K562 (cell line): ENCODE measurements around the gene EYA2. TPM values are rescaled to one million over a fixed set of nuclear protein-coding genes. Genes with fewer than 3 reads are reported as not detected.

ENCODE experiments used
- ATAC-seq: fragments of 200-7000 bp; cut with Tn5 transposase; 3 replicates; pipeline ENCODE4 v1.9.1; 2020; ENCODE audit warnings: moderate library complexity
- BruUV-seq: library from RNA; stranded (reverse); fragments of 400-500 nt; replicated peaks from 2 replicates; lab custom pipeline; 2021; lab: Mats Ljungman, UMichigan
- CTCF ChIA-PET: fragments of 300-600 bp; formaldehyde crosslinking; extraction: SDS; loops from one replicate; lab custom pipeline; 2021; ENCODE audit warnings: low intra/inter-chr PET ratio; lab: Yijun Ruan, JAX
- POLR2A ChIA-PET: fragments of 300-600, 350-650 bp; sonication (Branson Sonifier 250); formaldehyde crosslinking; extraction: SDS; loops from one replicate; lab custom pipeline; 2021; ENCODE audit warnings: antibody characterized with exemption, inconsistent platforms; lab: Yijun Ruan, JAX
- DNase-seq, 4 experiments: peaks; one replicate each; pipeline versions ENCODE4 v3.0.0 to v3.0.0-alpha.2; 2011 to 2018; ENCODE audit warnings: low spot score in 3 of 4, mixed read lengths in 3 of 4; ENCODE audit errors: extremely low read depth in 1 of 4
- FAIRE-seq: peaks from 2 replicates; lab custom pipeline; 2011; peaks lifted over from hg19 to GRCh38; lab: Jason Lieb, UNC
- H2AFZ ChIP-seq: 2 replicates; pipeline ENCODE4 v1.6.0; 2011; ENCODE audit warnings: low read depth, low read length, control low read depth, inconsistent platforms
- H3K27ac ChIP-seq: fragments of 200-600 bp; 3 replicates; pipeline ENCODE4 v1.8.0; 2011; ENCODE audit warnings: low read depth, mild to moderate bottlenecking, control low read depth, inconsistent platforms, low read length, moderate library complexity, mixed read lengths; ENCODE audit errors: extremely low read depth
- H3K27me3 ChIP-seq, 2 experiments: fragments of 300-600 bp in 1 of 2; 2 replicates in 1 of 2; 3 replicates in 1 of 2; pipeline versions ENCODE4 v1.6.0 to v1.8.0; 2011; ENCODE audit warnings: inconsistent platforms in 2 of 2, low read length in 2 of 2, mild to moderate bottlenecking in 1 of 2, mixed read lengths in 1 of 2, moderate library complexity in 1 of 2; ENCODE audit not compliant: control insufficient read depth in 2 of 2, insufficient read depth in 2 of 2
- H3K36me3 ChIP-seq: fragments of 300-600 bp; 3 replicates; pipeline ENCODE4 v1.8.0; 2011; ENCODE audit warnings: mild to moderate bottlenecking, low read length, inconsistent platforms; ENCODE audit not compliant: control insufficient read depth, insufficient read depth
- H3K4me1 ChIP-seq, 2 experiments: fragments of 200-600 bp in 1 of 2; replicated peaks in 1 of 2; 2 replicates in 1 of 2; 3 replicates in 1 of 2; pipeline versions ENCODE4 v1.5.1 to v1.8.0; 2011; ENCODE audit warnings: inconsistent platforms in 2 of 2, low read length in 2 of 2, mild to moderate bottlenecking in 1 of 2, mixed read lengths in 1 of 2, moderate library complexity in 1 of 2; ENCODE audit not compliant: control insufficient read depth in 2 of 2, insufficient read depth in 2 of 2
- H3K4me2 ChIP-seq: 2 replicates; pipeline ENCODE4 v1.6.1; 2011; ENCODE audit warnings: low read length, control low read depth, inconsistent platforms, mixed read lengths; ENCODE audit not compliant: insufficient read depth
- H3K4me3 ChIP-seq: fragments of 200-600 bp; sonication (generic), shearing (Covaris generic); 2 replicates; pipeline ENCODE4 v1.5.1; 2016; ENCODE audit warnings: control low read depth, inconsistent platforms
- H3K79me2 ChIP-seq: fragments of 200-600 bp; 3 replicates; pipeline ENCODE4 v1.8.0; 2011; ENCODE audit warnings: low read length, inconsistent platforms; ENCODE audit not compliant: control insufficient read depth, insufficient read depth
- H3K9ac ChIP-seq, 2 experiments: 2 replicates each; pipeline versions ENCODE4 v1.6.0 to v1.6.1; 2011; ENCODE audit warnings: low read depth in 2 of 2, low read length in 2 of 2, control low read depth in 1 of 2, inconsistent platforms in 1 of 2, mild to moderate bottlenecking in 1 of 2, mixed read lengths in 1 of 2; ENCODE audit not compliant: insufficient read depth in 1 of 2
- H3K9me1 ChIP-seq: one replicate; pipeline ENCODE4 v1.6.0; 2011; ENCODE audit warnings: inconsistent platforms, mild to moderate bottlenecking, low read length, moderate library complexity; ENCODE audit not compliant: control insufficient read depth, insufficient read depth
- H3K9me3 ChIP-seq: replicated peaks from 2 replicates; pipeline ENCODE4 v1.5.1; 2011; ENCODE audit warnings: low read depth, low read length, inconsistent platforms; ENCODE audit not compliant: control insufficient read depth, insufficient read depth
- H4K20me1 ChIP-seq: replicated peaks from 2 replicates; pipeline ENCODE4 v1.6.1; 2011; ENCODE audit warnings: low read length, inconsistent platforms, mixed read lengths; ENCODE audit not compliant: control insufficient read depth, insufficient read depth
- ASH1L ChIP-seq: fragments of 450-650 bp; IDR thresholded peaks from 2 replicates; pipeline ENCODE4 v1.6.1; 2018; ENCODE audit warnings: borderline replicate concordance, mild to moderate bottlenecking, low read depth; ENCODE audit not compliant: partially characterized antibody
- CREM ChIP-seq: IDR thresholded peaks from 2 replicates; pipeline ENCODE4 v1.6.1; 2014; ENCODE audit warnings: antibody characterized with exemption, low read depth
- FOXJ2 ChIP-seq: fragments of 200-800 bp; sonication (Bioruptor generic); IDR thresholded peaks from 2 replicates; pipeline ENCODE4 v1.6.1; 2016; ENCODE audit warnings: missing genetic modification characterization, missing compliant biosample characterization
- HNRNPUL1 ChIP-seq: fragments of 200-400 bp; formaldehyde crosslinking; IDR thresholded peaks from 2 replicates; pipeline ENCODE4 v1.6.1; 2017; ENCODE audit warnings: low read length
- MCM5 ChIP-seq: fragments of 450-650 bp; IDR thresholded peaks from 2 replicates; pipeline ENCODE4 v1.6.1; 2016; ENCODE audit warnings: low read depth
- PURB ChIP-seq: sonication (generic); formaldehyde crosslinking; IDR thresholded peaks from 2 replicates; pipeline ENCODE4 v1.9.0; 2021; ENCODE audit warnings: low read depth, mild to moderate bottlenecking, missing genetic modification reagents
- RBM14 ChIP-seq: fragments of 200-400 bp; formaldehyde crosslinking; IDR thresholded peaks from 2 replicates; pipeline ENCODE4 v1.6.1; 2018; ENCODE audit warnings: low read depth, mild to moderate bottlenecking, low read length, moderate library complexity, borderline replicate concordance; ENCODE audit not compliant: insufficient read depth
- TAF1 ChIP-seq: IDR thresholded peaks from 2 replicates; pipeline ENCODE4 v1.6.1; 2011; ENCODE audit warnings: mild to moderate bottlenecking, low read length, moderate library complexity; ENCODE audit not compliant: insufficient read depth, control insufficient read depth, severe bottlenecking; ENCODE audit errors: extremely low read depth
- ZC3H4 ChIP-seq: sonication (generic); formaldehyde crosslinking; IDR thresholded peaks from 2 replicates; pipeline ENCODE4 v1.9.0; 2021; ENCODE audit warnings: missing genetic modification reagents, borderline replicate concordance
- WGBS: fragments of 100-300 bp; shearing (Covaris generic); methylation state at CpG from one replicate; pipeline ENCODE4 v1.1.6; 2016; ENCODE audit warnings: low coverage, mixed read lengths; ENCODE audit not compliant: insufficient coverage; ENCODE audit errors: missing lambda C conversion rate; 5-methylcytosine and 5-hydroxymethylcytosine counted together
- in situ Hi-C: fragments of 300-500 bp; cut with MboI; formaldehyde crosslinking; loops from 4 replicates; pipeline ENCODE4 v1.15.0; 2018; ENCODE audit warnings: inconsistent platforms, mixed read lengths
- intact Hi-C: fragments of 100-400 bp; cut with micrococcal nuclease; formaldehyde crosslinking; loops from 2 replicates; pipeline ENCODE4 v1.14.2; 2022
- polyA plus RNA-seq, 8 experiments: library from polyadenylated mRNA; depleted of rRNA in 4 of 8; stranded (reverse) in 5 of 8; unstranded in 3 of 8; fragments of >200 nt; fragmentation: Nextera tagmentation in 2 of 8; fragmentation: Illumina TruSeq in 1 of 8; extraction: Ambion mirVana in 2 of 8; extraction: Trizol in 1 of 8; gene quantifications; 2 replicates each; pipeline versions ENCODE4 v1.2.1 to v1.2.3, GENCODE V29; 2011 to 2014; ENCODE audit warnings: inconsistent platforms in 1 of 8, missing spikeins in 1 of 8
- total RNA-seq, 7 experiments: library from RNA; depleted of rRNA in 6 of 7; stranded (reverse); fragments of >200 nt in 6 of 7; fragmentation: Illumina TruSeq in 2 of 7; extraction: Trizol in 2 of 7; gene quantifications; 2 replicates each; pipeline versions ENCODE4 v1.2.1 to v1.2.3, GENCODE V29; 2011 to 2021; ENCODE audit warnings: low replicate concordance in 1 of 7
- TF ChIP-seq, protein P1 (sequence below): fragments of 450-650 bp; IDR thresholded peaks from 2 replicates; pipeline ENCODE4 v1.7.1; 2018; ENCODE audit warnings: mild to moderate bottlenecking, low read depth; ENCODE audit not compliant: partially characterized antibody

Gene EYA2
- total and polyA plus RNA-seq, 9 of the 15 experiments (the other 6 are each of a cell fraction or from before 2014, with no cell fraction given), result 0.03 TPM; not detected in 8

DNA sequence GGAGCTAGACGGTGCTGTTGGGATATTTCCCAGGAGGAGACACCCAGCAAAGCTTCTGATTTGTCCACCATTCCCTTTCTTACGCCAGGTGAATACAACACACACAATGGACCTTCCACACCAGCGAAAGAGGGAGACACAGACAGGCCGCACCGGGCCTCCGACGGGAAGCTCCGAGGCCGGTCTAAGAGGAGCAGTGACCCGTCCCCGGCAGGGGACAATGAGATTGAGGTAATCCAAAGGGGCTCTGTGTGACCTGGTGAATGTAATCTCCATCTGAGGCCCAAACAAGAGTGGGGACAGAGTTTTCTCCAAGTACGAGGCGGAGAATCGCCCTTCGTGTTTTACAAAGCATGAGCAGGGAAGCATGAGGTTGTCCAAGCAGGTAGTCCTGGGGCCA lies 194.5 kb downstream of the EYA2 start:
- ChIA-PET CTCF (no interaction called here), POLR2A (no interaction called here)
- no peaks in the 10 kb centered on the region for H3K79me2 ChIP-seq
- DNase-seq (no peak), FAIRE-seq (no peak), ATAC-seq (no peak)
- H3K4me3 ChIP-seq, result no peak overlapping the region
- TF ChIP-seq, protein P1, sequence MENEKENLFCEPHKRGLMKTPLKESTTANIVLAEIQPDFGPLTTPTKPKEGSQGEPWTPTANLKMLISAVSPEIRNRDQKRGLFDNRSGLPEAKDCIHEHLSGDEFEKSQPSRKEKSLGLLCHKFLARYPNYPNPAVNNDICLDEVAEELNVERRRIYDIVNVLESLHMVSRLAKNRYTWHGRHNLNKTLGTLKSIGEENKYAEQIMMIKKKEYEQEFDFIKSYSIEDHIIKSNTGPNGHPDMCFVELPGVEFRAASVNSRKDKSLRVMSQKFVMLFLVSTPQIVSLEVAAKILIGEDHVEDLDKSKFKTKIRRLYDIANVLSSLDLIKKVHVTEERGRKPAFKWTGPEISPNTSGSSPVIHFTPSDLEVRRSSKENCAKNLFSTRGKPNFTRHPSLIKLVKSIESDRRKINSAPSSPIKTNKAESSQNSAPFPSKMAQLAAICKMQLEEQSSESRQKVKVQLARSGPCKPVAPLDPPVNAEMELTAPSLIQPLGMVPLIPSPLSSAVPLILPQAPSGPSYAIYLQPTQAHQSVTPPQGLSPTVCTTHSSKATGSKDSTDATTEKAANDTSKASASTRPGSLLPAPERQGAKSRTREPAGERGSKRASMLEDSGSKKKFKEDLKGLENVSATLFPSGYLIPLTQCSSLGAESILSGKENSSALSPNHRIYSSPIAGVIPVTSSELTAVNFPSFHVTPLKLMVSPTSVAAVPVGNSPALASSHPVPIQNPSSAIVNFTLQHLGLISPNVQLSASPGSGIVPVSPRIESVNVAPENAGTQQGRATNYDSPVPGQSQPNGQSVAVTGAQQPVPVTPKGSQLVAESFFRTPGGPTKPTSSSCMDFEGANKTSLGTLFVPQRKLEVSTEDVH, result no peak
- TF ChIP-seq CREM (no peak), PURB (CRISPR knock-in tag) (no peak), MCM5 (no peak), ASH1L (no peak), ZC3H4 (CRISPR knock-in tag) (no peak), TAF1 (no peak), FOXJ2 (tag) (no peak), HNRNPUL1 (no peak), RBM14 (no peak)
- no peak overlapping the region for H3K9ac ChIP-seq
- 0% methylated on average over 15 of the region's 15 CpGs for WGBS
- no peaks in the 10 kb centered on the region for H3K36me3 ChIP-seq
- no peaks in the 10 kb centered on the region for H4K20me1 ChIP-seq
- no peaks in the 10 kb centered on the region for H3K9me1 ChIP-seq
- H3K27me3 ChIP-seq, result peaks cover 14 to 36% of the 10 kb centered on the region in 2 experiments
- H3K27ac ChIP-seq, result no peak overlapping the region
- H3K4me1 ChIP-seq, result no peaks in the 10 kb centered on the region
- no peak overlapping the region for H3K4me2 ChIP-seq
- intact Hi-C loops (no loop called here), in situ Hi-C loops (no loop called here)
- no peaks in the 10 kb centered on the region for H3K9me3 ChIP-seq
- BruUV-seq, result no TSS peak
- H2AFZ ChIP-seq, result no peak overlapping the region
